SK-N-SH (cell line): ENCODE results near the gene NXPH4.

Experiments used
- CTCF ChIP-seq: fragments of 200-600 bp; sonication (generic); IDR thresholded peaks from 2 replicates; pipeline ENCODE4 v1.6.1; 2017; ENCODE audit warnings: antibody characterized with exemption, mild to moderate bottlenecking, moderate library complexity
- EZH2phosphoT487 ChIP-seq: fragments of 200-600 bp; sonication (generic); IDR thresholded peaks from 2 replicates; pipeline ENCODE4 v1.6.1; 2017; ENCODE audit warnings: low read depth, mixed run types, mild to moderate bottlenecking, antibody characterized with exemption, moderate library complexity, borderline replicate concordance
- JUND ChIP-seq: IDR thresholded peaks from 2 replicates; pipeline ENCODE4 v1.4.0; 2012
- MEF2A ChIP-seq: IDR thresholded peaks from 2 replicates; pipeline ENCODE4 v1.4.0; 2012; ENCODE audit warnings: low read depth, borderline replicate concordance
- MXI1 ChIP-seq: IDR thresholded peaks from 2 replicates; pipeline ENCODE4 v1.6.1; 2012; ENCODE audit warnings: mild to moderate bottlenecking, low read depth, low read length, improper control_type of control experiment
- POLR2AphosphoS5 ChIP-seq: IDR thresholded peaks from 2 replicates; pipeline ENCODE4 v1.6.1; 2012; ENCODE audit warnings: low read depth, low read length
- RFX5 ChIP-seq: IDR thresholded peaks from 2 replicates; pipeline ENCODE4 v1.6.1; 2012; ENCODE audit warnings: mild to moderate bottlenecking, improper control_type of control experiment, low read length
- TAF1 ChIP-seq: IDR thresholded peaks from 2 replicates; pipeline ENCODE4 v1.6.1; 2012; ENCODE audit warnings: low read depth, mild to moderate bottlenecking, low read length, moderate library complexity, borderline replicate concordance
- TF ChIP-seq, protein P1 (sequence below): fragments of 150-350 bp; IDR thresholded peaks from 2 replicates; pipeline ENCODE4 v1.6.1; 2016; ENCODE audit warnings: mild to moderate bottlenecking, low read depth, low read length

GRCh38 chr12:57241402-57242310 is 25.1 kb downstream of the NXPH4 start:
- no peak for TF ChIP-seq POLR2AphosphoS5
- no peak for TF ChIP-seq CTCF
- TF ChIP-seq MEF2A, result no peak
- TF ChIP-seq MXI1, result no peak
- TF ChIP-seq RFX5, result no peak
- no peak for TF ChIP-seq JUND
- TF ChIP-seq TAF1, result no peak
- TF ChIP-seq, protein P1, sequence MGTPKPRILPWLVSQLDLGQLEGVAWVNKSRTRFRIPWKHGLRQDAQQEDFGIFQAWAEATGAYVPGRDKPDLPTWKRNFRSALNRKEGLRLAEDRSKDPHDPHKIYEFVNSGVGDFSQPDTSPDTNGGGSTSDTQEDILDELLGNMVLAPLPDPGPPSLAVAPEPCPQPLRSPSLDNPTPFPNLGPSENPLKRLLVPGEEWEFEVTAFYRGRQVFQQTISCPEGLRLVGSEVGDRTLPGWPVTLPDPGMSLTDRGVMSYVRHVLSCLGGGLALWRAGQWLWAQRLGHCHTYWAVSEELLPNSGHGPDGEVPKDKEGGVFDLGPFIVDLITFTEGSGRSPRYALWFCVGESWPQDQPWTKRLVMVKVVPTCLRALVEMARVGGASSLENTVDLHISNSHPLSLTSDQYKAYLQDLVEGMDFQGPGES, result no peak
- no peak for TF ChIP-seq EZH2phosphoT487
